GM21390 (cell line): ENCODE data around the gene ZNF790.
"Not testable (repeated sequence)": the region's sequence is repeated elsewhere in the genome, so short reads cannot be mapped to it uniquely, and the experiment has no call there.

Experiments used
- ATAC-seq: cut with Tn5 transposase; IDR thresholded peaks from one replicate; pipeline ENCODE4 v1.9.1; 2021; ENCODE audit not compliant: unreplicated experiment

The ZNF790 gene

DNA sequence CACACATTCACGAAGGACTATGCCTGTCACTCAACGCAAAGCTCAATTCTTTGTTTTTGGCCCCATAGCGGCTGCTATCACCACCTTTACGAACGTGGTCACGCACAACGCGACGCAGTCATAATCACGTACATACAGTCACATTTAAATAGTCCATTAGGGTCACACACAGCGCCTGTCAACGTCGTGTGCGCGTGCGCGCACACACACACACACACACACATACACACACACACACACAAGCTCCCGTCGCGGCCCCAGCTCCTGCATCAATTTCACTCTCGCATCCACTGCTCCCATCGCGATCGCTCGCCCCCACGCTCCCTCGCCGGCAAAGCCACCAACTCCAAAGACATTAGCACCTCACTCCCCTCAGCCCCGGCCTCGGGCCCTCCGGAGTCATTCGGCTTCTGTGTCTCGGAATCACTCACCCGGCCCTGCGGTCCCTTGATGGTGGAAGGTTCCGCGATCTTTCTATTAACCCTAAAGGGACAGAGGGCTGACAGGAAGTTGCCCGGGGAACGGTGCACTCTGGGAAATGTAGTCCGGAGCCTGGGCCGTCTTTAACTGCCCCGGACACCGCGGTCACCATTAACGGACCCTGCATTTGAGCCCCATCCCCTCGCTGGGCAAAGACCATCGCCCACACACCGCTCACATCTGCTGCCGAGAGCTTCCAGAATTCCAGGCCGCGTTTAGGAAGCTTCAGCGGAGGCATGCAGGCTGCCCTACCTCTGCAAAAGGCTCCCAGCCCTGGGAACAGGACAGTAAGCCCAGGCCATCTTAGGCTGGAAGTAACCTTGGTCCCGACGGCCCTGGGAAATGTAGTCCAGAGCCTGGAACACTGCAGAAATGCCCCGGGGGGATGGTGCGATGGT lies at the start of gene ZNF790:
ZNF790 (minus strand) TSS at position 482 of the 878 bp plus-strand sequence. CDS start 12,768 bp downstream, outside the sequence.
- ATAC-seq: peak; percentile 88

DNA sequence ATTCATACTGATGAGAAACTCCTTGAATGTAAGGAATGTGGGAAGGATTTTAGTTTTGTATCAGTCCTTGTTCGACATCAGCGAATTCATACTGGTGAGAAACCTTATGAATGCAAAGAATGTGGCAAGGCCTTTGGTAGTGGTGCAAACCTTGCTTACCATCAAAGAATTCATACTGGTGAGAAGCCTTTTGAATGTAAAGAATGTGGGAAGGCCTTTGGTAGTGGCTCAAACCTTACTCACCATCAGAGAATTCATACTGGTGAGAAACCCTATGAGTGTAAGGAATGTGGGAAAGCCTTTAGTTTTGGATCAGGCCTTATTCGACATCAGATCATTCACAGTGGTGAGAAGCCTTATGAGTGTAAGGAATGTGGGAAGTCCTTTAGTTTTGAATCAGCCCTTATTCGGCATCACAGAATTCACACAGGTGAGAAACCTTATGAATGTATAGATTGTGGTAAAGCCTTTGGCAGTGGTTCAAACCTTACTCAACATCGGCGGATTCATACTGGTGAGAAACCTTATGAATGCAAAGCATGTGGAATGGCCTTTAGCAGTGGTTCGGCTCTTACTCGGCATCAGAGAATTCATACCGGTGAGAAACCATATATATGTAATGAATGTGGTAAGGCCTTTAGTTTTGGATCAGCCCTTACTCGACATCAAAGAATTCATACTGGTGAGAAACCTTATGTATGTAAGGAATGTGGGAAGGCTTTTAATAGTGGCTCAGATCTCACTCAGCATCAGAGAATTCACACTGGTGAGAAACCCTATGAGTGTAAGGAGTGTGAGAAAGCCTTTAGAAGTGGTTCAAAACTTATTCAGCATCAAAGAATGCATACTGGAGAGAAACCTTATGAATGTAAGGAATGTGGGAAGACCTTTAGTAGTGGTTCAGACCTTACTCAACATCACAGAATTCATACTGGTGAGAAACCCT lies 39.1 kb upstream of the ZNF790 start:
- ATAC-seq: no peak

DNA sequence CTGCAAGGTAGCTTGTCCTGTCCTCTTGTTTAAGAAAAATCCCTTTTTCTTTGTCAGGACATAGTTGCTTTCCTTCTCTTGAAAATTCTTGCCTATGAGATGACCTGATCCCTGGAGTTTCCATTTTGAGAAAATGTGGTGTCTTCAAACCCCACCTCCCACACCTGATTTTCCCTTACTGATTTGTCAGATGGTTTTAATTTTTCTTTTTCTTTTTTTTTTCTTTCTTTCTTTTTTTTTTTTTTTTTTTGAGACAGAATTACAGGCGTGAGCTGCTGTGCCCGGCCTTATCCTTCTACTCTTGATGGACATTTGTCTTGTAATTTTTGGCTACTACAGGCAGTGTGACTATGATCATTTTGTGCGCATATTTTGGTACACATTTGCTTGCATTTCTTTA lies 13.7 kb upstream of the ZNF790 start:
- ATAC-seq: no peak

DNA sequence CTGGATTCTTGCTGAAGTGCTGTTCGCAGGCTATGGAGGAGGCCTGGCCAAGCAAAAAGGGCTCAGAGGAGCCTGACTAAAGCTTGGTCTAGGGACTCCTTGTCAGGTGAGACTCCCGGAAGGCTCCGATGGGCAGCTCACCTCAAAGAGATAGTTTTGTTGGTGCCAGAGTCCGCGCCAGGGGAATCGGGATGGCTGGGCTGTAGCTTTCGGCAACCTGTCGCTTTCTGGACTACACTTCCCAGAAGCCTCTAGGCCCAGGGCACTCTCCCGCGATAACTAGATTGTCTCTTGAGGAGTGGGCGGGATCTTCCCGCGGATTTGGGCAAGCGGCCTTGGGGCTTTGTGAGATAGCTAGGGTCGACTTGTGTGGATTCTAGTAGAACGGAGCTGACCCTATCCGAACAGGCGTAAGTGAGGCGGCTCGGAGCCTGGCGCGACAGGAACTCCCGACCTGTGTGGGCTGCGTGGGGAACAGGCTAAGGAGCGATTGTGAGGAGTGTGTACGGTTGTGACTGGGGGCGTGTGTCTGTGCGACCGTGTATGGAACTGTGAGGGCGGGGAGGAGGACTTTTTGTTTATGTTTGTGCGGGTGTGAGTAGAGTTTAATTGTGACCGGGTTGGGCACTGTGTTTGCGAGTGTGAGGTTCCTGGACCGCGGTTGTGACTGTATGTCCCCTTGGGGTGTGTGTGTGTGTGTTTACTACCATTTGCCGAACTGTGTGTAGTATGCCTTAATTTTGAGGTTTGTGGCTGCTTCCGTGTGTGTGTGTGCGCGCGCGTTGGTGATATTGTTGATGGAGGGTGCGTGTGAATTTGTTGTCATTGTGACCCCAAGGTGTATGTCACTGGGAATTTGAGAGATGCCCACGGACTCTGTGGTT lies 12.6 kb upstream of the ZNF790 start, which contains the start of gene ZNF345:
ZNF345 (plus strand) TSS at position 318 of the 884 bp plus-strand sequence. CDS start 25,955 bp downstream, outside the sequence.
- ATAC-seq: peak; percentile 62

DNA sequence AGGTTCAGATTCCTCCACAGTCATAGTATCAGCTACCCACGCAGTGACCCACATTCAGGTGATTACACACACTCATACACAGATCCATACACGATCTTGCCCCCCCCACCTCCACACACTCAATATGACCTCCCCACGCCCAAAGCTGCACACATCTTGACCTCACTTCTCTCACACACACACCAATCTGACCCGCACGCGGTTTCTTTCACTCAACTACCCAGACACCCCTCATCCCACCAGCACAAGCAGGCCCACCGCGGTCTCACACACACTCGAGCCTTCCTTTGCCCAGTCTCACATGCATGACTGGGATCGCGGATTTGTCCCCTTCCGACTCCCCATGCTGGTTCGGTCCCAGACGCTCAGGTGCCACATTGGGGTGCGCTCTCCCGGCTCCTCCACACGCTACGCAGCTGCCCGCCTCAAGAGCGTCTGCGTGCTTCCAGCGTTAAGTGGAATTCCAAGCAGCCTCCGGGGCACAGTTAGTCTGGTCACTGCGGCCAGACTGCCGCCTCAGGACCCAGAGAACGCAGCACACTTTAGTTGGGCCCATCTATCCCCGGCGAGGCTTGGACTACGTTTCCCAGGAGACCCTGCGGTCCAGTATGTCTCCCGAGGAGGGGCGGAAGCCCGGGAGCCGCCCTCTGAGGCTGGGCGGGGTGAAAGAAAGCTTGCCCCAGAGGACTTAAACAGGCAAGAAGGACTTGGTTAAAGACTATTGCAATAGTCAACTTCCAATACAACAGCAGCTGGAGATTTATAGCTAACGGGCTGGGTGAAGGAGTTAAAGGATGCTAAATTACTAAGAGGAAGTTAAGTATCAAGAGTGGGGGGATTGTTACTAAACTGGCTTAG lies 11.7 kb upstream of the ZNF790 start:
- peak; percentile 78 for ATAC-seq

DNA sequence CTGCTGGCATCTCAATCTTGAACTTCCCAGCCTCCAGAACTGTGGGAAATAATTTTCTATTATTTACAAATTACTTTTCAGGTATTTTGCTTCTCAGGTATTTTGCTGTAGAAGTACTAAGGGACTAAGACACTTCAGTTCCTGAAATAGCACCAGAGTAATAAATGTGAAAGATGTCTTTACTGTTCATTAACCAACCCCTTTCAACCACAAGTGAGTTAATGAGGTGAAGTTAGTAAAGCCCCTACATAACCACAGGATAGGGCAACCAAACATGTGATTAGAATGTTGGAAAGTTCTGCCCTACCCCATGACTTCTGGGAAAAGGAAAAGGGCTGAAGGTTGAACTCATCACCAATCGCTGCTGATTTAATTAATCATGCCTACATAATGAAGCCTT lies 9.8 kb upstream of the ZNF790 start:
- ATAC-seq: no peak

DNA sequence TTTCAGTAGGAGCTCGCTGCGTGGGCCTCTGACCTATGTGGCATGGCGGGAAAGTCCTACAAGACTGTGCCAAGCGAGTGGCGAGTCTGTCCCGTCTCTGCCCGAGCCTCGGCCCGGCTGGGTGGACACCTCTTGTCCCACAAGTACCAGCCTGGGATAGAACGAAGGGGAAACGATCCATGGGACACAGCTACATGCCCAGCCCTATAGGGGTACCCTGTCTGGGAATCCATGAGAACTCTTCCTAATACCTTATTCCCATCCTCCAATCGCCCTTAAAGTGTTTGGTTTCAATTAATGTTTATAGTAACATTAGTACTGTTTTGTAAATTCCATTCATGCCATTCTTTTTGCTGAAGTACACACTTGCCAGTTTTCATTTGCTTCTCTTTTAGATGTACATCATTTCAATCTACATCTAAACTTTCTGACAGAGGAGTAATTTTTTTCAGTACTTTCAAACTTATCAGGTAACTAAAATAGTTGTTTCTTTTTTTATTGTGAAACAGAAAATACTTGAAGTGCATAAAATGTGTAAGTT lies 667 bp upstream of the ZNF790 start:
- ATAC-seq: no peak

DNA sequence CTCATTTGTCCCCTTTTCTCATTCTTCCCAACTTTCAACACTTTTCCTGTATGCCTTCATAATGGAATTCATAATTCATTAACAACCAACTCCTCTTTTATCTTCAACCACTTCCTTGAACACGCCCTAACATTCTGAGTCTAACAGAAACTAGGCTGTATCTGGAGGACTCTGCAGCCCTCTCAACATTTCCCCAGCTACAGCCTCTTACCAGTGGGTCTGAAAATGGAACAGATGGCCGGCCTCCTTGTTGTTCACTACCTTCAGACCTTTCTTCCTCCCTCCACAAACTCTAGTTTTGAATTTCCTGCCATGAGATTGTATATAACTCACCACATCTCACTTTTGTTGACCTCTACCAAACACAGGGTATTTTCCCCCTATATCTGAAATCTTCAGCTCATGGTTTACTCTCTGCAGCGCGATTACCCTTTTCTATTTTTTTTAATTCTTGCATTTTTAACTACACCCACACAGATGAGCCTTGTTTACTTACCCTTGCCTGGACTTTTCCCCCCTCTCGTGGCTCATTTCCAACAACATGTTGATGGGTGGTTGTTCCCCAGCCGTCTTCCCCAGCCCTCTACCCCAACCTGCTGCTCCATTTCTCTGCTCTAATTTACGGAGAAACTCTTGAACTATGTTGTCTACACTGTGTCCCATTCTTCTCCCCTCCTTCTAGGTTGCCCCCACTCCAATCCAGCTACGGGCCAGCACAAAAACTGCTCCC lies 846 bp downstream of the ZNF790 start:
- ATAC-seq: no peak

DNA sequence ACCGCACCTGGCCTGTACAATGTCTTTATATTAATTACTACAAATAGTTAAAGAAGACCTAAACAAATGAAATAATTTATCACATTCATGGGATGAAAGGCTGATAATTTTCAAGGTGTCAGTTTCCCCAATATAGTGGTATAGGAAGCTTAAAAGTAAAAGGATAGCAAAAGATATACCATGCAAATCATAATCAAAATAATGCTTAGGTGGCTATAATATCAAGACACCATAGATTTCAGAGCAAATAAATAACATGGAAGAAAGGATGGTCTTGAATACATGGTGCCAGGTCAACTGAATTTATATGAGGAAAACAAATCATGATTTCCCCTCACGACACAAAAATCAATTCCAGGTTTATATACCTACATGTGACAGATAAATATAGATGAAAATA lies 4.8 kb downstream of the ZNF790 start:
- ATAC-seq: no peak

DNA sequence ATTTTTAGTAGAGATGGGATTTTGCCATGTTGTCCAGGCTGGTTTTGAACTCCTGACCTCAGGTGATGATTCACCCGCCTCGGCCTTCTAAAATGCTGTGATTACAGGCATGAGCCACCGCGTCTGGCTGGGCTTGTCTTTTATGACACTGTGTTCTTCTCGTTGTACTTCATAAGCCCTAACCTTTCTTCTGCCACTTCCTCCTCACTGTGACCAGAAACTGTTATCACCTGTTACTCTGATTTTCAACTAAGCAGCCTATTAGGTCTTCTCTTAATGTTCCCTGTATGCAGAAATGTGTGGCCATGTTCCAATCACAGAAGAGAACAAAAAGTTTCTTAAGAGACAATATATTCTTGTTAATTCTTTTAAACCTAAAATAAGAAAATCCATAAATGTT lies 16.4 kb downstream of the ZNF790 start:
- ATAC-seq: no peak

DNA sequence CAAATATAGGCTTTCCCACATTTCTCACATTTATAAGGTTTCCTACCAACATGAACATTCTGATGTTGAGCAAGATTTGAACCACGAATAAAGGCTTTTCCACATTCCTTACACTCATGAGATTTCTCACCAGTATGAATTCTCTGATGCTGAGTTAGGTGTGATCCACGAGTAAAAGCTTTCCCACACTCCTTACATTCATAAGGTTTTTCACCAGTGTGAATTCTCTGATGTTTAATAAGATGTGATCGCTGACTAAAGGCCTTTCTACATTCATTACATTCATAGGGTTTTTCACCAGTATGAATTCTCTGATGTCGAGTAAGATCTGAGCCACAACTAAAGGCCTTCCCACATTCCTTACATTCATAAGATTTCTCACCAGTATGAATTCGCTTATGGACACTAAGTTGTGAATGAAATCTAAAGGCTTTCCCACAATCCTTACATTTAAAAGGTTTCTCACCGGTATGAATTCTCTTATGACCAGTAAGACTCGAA lies 19.0 kb downstream of the ZNF790 start:
- ATAC-seq: no peak

DNA sequence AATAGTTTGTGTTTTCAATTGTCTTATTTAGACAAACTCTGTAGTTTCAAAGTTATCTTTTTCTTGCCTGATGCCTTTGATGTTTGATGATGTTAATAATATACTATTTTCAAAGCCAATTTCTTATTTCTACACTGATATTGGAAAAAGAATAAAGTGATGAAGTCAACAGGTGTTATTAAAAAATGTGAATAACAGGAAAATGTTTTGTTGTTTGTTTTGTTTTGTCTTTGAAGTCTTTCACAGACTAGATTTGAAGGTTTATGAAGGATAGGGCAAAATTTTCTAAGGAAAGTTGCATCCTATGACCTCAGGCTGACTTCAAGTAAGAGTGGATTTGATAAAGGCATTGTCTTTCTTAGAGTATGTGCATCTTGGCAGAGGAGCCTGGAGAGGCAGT lies 31.2 kb downstream of the ZNF790 start:
- ATAC-seq: no peak

DNA sequence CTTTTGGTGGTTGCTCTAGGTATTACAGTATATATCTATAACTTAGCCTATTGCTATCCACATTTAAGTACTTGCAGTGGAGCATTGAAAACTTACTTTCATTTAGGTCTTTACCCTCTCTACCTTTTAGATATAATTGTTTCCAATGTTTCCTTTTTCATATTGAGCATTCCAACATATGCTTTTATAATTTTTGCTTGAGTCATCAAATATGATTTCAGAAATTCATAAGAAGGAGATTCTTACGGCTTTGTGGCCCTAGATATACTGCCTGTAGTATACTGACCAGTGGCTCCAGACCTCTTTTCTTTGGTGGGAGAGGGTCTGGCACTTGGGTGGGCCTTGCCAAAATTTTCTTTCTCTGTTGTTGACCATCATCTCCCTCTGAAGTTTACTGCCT lies 32.8 kb downstream of the ZNF790 start:
- no peak for ATAC-seq

DNA sequence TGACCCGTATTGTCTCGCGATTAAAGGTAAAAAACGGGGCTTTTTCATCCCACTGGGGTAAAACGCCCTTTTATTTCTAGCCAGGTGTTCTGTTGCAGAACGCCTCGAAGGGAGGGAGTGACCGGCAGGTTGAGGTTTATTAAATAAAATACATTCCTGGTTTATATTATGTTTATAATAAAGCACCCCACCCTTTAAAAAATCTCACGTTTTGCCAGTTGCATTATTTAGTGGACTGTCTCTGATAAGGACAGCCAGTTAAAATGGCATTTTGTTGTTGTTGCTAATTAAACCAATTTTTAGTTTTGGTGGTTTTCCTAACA lies 40.4 kb downstream of the ZNF790 start:
- no peak for ATAC-seq

DNA sequence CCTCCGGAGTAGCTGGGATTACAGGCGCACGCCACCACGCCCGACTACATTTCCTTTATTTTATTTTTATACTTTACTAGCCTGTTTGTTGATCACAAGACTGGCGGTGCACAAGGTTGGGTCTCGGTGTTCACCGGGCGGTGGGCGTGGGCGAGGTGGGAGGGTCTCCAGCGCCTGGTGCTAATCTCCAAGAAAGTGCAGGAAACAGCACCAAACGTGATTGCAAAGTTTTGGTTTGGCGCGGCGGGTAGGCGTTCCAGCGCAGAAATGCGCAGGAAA lies 41.5 kb downstream of the ZNF790 start:
- no peak for ATAC-seq

DNA sequence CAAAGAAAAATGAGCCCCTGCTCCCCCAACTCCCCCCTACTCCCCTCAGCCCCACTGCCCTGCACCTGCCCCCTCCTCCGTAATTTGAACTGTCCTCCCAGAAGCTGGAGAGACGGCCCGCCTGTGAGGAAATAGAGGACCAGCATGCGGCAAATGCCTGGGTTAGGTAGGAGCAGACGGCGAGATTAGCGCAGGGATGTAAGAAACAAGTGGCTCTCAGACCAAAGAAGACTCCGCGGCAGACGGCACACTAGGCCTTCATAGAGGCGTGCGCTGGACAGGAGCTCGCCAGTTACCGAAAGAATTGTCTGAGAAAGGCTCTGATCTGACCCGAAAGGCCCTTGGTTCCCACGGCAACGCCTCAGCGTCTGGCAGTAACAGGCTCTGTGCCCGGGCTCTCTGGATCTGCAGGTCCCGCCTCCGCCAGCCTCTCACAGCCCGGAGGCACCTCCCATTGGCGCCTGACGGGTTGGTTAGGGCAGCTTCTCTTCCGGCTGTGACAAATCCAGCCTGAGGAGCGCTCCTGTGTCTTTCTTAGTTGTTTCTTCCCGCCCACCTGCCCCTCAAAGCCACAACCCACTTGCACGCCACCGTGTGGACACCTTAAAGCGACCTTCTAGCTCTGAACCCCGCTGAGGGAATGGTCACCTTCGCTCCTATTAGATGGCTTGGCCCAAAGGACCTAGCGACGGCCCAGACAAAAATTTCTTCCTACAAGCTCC lies 46.6 kb downstream of the ZNF790 start:
- not testable (repeated sequence) for ATAC-seq

DNA sequence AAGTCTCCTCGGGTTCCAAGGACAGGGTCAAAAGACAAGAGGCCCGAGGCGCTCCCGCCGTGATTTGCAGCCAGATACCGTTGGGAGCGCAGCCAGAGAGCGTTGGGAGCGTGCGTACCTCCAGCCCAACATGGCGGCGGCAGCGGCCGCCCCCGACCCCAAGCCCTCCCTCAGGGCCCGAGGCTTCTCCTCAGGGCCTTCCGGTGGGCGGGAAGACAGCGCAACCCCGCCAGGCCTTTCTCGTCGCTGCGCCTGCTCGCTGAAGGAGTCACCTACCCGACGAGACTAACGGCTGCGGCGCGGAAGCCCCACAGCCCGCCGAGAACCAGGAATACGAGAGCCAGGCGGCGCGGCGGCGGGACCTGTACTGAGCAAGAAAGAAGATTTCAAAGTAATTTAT lies 62.4 kb downstream of the ZNF790 start:
- ATAC-seq: no peak

DNA sequence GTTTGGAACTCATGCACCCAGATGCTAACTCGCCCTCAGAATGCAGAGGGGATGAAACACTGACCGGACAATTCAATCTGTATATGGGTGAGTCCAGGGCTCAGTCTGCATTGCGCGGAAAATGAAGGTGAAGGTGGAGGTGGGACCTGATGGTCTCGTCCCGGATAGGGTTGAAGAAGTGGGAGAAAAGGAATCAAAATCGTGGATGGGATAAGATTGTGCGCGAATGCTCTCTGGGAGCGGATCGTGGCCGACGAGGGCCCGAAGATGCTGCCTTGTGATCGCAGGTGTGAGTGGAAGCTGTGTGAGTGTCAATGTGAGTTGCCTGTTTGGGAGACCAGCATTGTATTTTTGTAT lies 65.0 kb downstream of the ZNF790 start:
- ATAC-seq: peak; percentile 24
